Brain microvascular endothelial cell (primary cell): ENCODE results near the gene GZMH.

ENCODE experiments used
- DNase-seq: peaks from one replicate; pipeline ENCODE4 v3.0.0-alpha.2; 2020
- H3K27ac ChIP-seq: fragments of 250-450 bp; sonication (Bioruptor Pico); 2 replicates; pipeline ENCODE4 v1.5.1; 2020; ENCODE audit warnings: mild to moderate bottlenecking, moderate library complexity
- H3K27me3 ChIP-seq: fragments of 250-450 bp; sonication (Bioruptor Pico); replicated peaks from 2 replicates; pipeline ENCODE4 v1.5.1; 2020; ENCODE audit warnings: mild to moderate bottlenecking
- H3K36me3 ChIP-seq: fragments of 250-450 bp; sonication (Bioruptor Pico); replicated peaks from 2 replicates; pipeline ENCODE4 v1.5.1; 2020; ENCODE audit warnings: mild to moderate bottlenecking
- H3K4me3 ChIP-seq: 2 replicates; pipeline ENCODE4 v1.5.1; 2011; ENCODE audit warnings: low read depth, mild to moderate bottlenecking, control low read depth, low read length, moderate library complexity
- in situ Hi-C: cut with HindIII; loops from 2 replicates; pipeline ENCODE4 v1.10.0; 2017; ENCODE audit warnings: low sequenced_read_pairs, low pct_ligation_motif_present
- TF ChIP-seq, protein P1 (sequence below): IDR thresholded peaks from 2 replicates; pipeline ENCODE4 v1.5.1; 2011; ENCODE audit warnings: low read depth, mild to moderate bottlenecking, moderate library complexity, low read length, control low read depth, inconsistent platforms; ENCODE audit errors: missing control alignments

The GZMH gene

DNA sequence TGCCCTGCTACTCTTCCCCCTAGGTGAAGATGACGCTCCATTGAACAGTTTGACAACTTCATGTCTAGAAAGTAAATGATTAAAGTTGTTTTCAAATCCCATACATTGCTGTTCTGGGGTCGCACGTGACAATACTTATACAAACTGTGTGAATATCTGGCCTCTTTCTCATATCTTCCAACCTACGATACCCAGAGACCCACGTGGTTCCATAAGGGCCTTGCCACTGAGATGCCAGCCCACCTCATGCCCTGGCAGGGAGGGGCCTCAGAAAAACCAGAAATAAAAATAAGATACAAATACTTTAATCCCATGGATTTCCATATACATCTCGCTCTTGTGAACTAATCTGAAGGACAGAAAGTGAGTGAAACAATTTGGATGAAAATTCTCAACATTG, 20.0 kb upstream of the GZMH start:
- in situ Hi-C loops, result no loop called here
- Histone ChIP-seq H3K4me3 (no peak overlapping the region), H3K27me3 (no peaks in the 10 kb centered on the region), H3K27ac (no peak overlapping the region), H3K36me3 (no peaks in the 10 kb centered on the region)
- TF ChIP-seq, protein P1, sequence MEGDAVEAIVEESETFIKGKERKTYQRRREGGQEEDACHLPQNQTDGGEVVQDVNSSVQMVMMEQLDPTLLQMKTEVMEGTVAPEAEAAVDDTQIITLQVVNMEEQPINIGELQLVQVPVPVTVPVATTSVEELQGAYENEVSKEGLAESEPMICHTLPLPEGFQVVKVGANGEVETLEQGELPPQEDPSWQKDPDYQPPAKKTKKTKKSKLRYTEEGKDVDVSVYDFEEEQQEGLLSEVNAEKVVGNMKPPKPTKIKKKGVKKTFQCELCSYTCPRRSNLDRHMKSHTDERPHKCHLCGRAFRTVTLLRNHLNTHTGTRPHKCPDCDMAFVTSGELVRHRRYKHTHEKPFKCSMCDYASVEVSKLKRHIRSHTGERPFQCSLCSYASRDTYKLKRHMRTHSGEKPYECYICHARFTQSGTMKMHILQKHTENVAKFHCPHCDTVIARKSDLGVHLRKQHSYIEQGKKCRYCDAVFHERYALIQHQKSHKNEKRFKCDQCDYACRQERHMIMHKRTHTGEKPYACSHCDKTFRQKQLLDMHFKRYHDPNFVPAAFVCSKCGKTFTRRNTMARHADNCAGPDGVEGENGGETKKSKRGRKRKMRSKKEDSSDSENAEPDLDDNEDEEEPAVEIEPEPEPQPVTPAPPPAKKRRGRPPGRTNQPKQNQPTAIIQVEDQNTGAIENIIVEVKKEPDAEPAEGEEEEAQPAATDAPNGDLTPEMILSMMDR, result no peak
- DNase-seq, result no peak

DNA sequence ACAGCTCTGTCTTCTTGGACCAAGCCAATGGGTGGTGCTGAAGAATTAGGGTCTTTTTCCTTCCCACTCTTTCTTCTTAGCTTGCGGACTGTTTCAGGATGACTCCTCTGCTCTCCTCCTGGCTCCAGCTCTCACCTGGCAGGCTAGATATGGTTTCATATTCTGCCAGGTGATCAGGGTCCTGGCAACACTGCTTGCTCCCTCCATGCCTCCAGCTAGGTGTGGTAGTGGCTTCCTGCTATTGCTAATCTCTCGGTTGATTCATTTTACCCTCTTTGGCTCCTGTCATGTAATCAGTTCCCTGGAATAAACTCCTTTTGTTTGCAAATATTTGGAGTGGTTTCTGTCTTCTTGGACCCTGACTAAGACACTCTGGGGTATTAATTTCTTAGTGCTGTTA, 4.3 kb upstream of the GZMH start:
- H3K27me3 ChIP-seq, result no peaks in the 10 kb centered on the region
- no peak for DNase-seq
- in situ Hi-C loops, result no loop called here

DNA sequence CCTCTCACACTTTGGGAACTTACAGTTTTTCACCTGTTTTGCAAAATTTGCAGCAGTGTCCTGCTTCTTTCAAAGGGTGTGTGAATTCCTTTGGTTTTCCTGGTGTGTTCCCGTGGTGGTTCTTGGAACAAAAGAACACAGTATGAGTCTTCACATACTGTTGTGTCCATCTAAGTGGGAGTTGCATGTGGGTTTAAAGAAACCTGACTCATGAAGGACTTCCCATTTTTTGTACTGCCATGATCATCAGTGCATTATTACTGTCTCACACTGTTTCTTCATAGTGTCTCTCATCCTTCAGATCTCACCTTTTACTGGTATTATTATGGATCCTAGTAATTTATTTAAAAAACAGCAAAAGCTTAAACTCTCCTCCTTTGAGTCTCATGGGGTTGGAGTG, 3.8 kb upstream of the GZMH start:
- TF ChIP-seq, protein P1, result no peak
- DNase-seq, result no peak
- no peak overlapping the region for H3K27ac ChIP-seq
- no peak overlapping the region for H3K4me3 ChIP-seq
- no peaks in the 10 kb centered on the region for H3K36me3 ChIP-seq
- no peaks in the 10 kb centered on the region for H3K27me3 ChIP-seq
- in situ Hi-C loops, result no loop called here

More for the DNA sequence above, 4.3 kb upstream of the GZMH start:
- no peaks in the 10 kb centered on the region for H3K36me3 ChIP-seq
- TF ChIP-seq, protein P1, result no peak
- no peak overlapping the region for H3K4me3 ChIP-seq
- no peak overlapping the region for H3K27ac ChIP-seq

DNA sequence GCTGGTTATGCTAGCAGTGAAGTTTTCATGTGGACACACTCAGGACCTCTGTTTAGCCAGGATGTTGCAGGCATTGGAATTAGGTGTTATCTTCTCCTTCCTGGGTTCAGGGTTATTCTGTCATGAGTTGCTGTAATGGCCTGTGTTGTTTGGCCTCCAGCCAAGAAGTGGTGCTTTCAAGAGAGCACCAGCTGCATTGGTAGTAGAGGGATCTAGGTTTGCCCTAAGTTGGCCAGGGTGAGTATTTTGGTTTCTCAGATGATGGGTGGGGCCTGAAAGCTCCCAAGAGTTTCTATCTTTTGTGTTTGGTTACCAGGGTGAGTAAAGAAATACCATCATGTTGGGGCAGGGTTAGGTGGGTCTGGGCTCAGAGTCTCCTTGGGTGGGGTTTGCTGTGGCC, 2.7 kb upstream of the GZMH start:
- H3K4me3 ChIP-seq, result no peak overlapping the region
- DNase-seq, result no peak
- no peaks in the 10 kb centered on the region for H3K36me3 ChIP-seq
- no peak overlapping the region for H3K27ac ChIP-seq
- TF ChIP-seq, protein P1, result no peak
- H3K27me3 ChIP-seq, result no peaks in the 10 kb centered on the region
- in situ Hi-C loops, result no loop called here

DNA sequence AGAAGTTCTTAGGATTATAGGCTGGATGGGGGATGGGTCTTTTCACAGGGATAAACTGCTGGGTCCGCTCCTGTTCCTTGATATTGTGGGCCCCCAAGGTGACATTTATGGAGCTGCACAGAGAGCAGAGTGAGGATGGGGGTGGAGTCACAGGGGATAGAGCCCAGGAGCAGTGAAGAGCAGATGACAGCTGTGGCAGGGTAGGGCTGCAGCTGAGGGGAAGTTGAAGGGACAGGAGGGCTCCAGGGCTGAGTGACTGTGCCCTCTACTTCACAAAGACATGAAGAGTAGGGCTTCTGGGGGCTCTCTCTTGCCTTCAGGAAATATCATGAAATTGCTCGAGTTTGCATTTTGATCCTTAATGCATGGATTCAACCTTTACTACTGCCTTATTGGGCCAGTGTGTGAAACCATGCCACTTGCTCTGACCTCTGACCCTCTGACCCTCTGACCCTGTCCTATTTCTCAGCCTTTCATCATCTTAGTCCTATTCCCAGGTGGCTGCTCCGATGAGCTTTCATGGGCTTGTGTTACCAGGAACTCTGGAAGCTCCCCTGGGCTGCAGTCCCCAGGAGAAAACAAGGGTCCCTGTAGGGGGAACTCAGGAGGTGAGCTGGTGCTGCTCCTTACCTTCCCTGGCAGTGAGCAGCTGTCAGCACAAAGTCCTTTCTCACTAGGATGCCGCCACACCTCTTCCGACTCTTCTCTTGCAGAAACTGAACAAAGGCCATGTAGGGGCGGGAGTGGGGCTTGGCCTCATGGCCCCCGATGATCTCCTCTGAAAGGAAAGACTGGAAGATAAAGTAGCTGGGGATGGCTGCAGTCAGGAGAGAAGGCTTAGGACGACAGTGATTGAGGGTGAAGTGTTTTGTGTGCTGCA, 1.6 kb downstream of the GZMH start:
- DNase-seq, result no peak
- Histone ChIP-seq H3K36me3 (no peaks in the 10 kb centered on the region), H3K27ac (no peak overlapping the region), H3K4me3 (no peak overlapping the region), H3K27me3 (no peaks in the 10 kb centered on the region)
- in situ Hi-C loops, result no loop called here
- TF ChIP-seq, protein P1, result no peak
